DND-41 (cell line): ENCODE measurements around the gene NOS1.

Source experiments
- ATAC-seq: fragments of 200-7000 bp; cut with Tn5 transposase; 3 replicates; pipeline ENCODE4 v1.9.1; 2021; ENCODE audit warnings: low read depth; ENCODE audit not compliant: insufficient read depth
- DNase-seq: peaks from one replicate; pipeline ENCODE4 v3.0.0-alpha.2; 2020
- H2AFZ ChIP-seq: 2 replicates; pipeline ENCODE4 v1.6.0; 2012; ENCODE audit warnings: low read depth, low read length
- H3K27ac ChIP-seq: 2 replicates; pipeline ENCODE4 v1.5.1; 2012; ENCODE audit warnings: low read length, inconsistent platforms
- H3K27me3 ChIP-seq: fragments of 200-600 bp; sonication (generic); 2 replicates; pipeline ENCODE4 v1.6.0; 2012; ENCODE audit warnings: low read length, mild to moderate bottlenecking, inconsistent platforms; ENCODE audit not compliant: insufficient read depth, poor library complexity
- H3K36me3 ChIP-seq: 2 replicates; pipeline ENCODE4 v1.5.1; 2012; ENCODE audit warnings: low read length, inconsistent platforms; ENCODE audit not compliant: insufficient read depth
- H3K4me1 ChIP-seq: 2 replicates; pipeline ENCODE4 v1.5.1; 2012; ENCODE audit warnings: mild to moderate bottlenecking, low read length; ENCODE audit not compliant: insufficient read depth
- H3K4me2 ChIP-seq: 2 replicates; pipeline ENCODE4 v1.6.0; 2012; ENCODE audit warnings: mild to moderate bottlenecking, moderate library complexity, low read length, inconsistent platforms; ENCODE audit not compliant: insufficient read depth
- H3K4me3 ChIP-seq, 2 experiments: fragments of 200-600 bp in 1 of 2; shearing (Covaris generic) in 1 of 2; 2 replicates each; pipeline ENCODE4 v1.5.1; 2012 to 2016; ENCODE audit warnings: inconsistent platforms in 2 of 2, low read length in 2 of 2, mild to moderate bottlenecking in 2 of 2, low read depth in 1 of 2, moderate library complexity in 1 of 2
- H3K79me2 ChIP-seq: 2 replicates; pipeline ENCODE4 v1.6.0; 2012; ENCODE audit warnings: low read length, inconsistent platforms; ENCODE audit not compliant: insufficient read depth
- H3K9ac ChIP-seq: 2 replicates; pipeline ENCODE4 v1.6.0; 2012; ENCODE audit warnings: low read depth, mild to moderate bottlenecking, inconsistent platforms, low read length, moderate library complexity
- H3K9me3 ChIP-seq: 2 replicates; pipeline ENCODE4 v1.5.1; 2012; ENCODE audit warnings: low read length, moderate library complexity, mild to moderate bottlenecking, inconsistent platforms; ENCODE audit not compliant: insufficient read depth, severe bottlenecking
- H4K20me1 ChIP-seq: 2 replicates; pipeline ENCODE4 v1.6.0; 2012; ENCODE audit warnings: low read length; ENCODE audit not compliant: insufficient read depth
- CTCF ChIP-seq: IDR thresholded peaks from 2 replicates; pipeline ENCODE4 v1.5.1; 2012; ENCODE audit warnings: borderline replicate concordance, low read length, moderate library complexity, mild to moderate bottlenecking; ENCODE audit not compliant: poor library complexity, severe bottlenecking; ENCODE audit errors: extremely low read depth
- EZH2 ChIP-seq: IDR thresholded peaks from 3 replicates; pipeline ENCODE4 v1.6.1; 2012; ENCODE audit warnings: borderline replicate concordance, low read depth, mild to moderate bottlenecking, moderate library complexity, low read length, inconsistent platforms; ENCODE audit not compliant: severe bottlenecking

The NOS1 gene

GRCh38 chr12:117218149-117218548, 143.3 kb downstream of the NOS1 start:
- DNase-seq = no peak
- H3K9me3 ChIP-seq = no peaks in the 10 kb centered on the region
- no peak overlapping the region for H3K4me2 ChIP-seq
- peaks cover 17% of the 10 kb centered on the region for H3K27me3 ChIP-seq
- H3K79me2 ChIP-seq = no peaks in the 10 kb centered on the region
- H2AFZ ChIP-seq = no peak overlapping the region
- no peaks in the 10 kb centered on the region for H3K36me3 ChIP-seq
- H3K4me3 ChIP-seq = no peak overlapping the region
- no peaks in the 10 kb centered on the region for H4K20me1 ChIP-seq
- no peak overlapping the region for H3K27ac ChIP-seq
- TF ChIP-seq CTCF (no peak), EZH2 (no peak)
- ATAC-seq = no peak
- H3K4me1 ChIP-seq = no peaks in the 10 kb centered on the region
- H3K9ac ChIP-seq = no peak overlapping the region

DNA sequence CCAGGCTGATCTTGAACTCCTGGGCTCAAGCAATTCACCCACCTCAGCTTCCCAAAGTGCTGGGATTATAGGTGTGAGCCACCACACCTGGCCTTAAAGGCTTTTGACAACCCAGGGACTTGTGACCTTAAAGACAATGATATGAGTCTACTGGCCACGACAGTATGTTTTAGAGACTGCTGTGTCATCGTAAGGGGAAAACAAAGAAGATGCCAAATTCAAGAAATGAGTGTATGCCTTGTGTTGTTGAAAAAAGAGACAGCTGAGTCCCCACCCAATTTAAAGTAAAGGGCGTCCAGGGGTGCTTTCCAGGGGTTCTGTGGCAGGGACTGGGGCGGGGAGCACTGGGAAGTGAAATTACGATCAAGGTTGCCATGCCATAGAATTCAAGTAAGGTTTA, 144.7 kb downstream of the NOS1 start:
- ATAC-seq (no peak), DNase-seq (no peak)
- no peak overlapping the region for H3K4me2 ChIP-seq
- H4K20me1 ChIP-seq = no peaks in the 10 kb centered on the region
- H3K27me3 ChIP-seq = peaks cover 17% of the 10 kb centered on the region
- no peaks in the 10 kb centered on the region for H3K9me3 ChIP-seq
- H2AFZ ChIP-seq = no peak overlapping the region
- H3K27ac ChIP-seq = no peak overlapping the region
- no peaks in the 10 kb centered on the region for H3K36me3 ChIP-seq
- no peaks in the 10 kb centered on the region for H3K79me2 ChIP-seq
- TF ChIP-seq EZH2 (no peak), CTCF (no peak)
- H3K4me1 ChIP-seq = no peaks in the 10 kb centered on the region
- no peak overlapping the region for H3K4me3 ChIP-seq
- H3K9ac ChIP-seq = no peak overlapping the region

GRCh38 chr12:117214797-117215196, 146.6 kb downstream of the NOS1 start:
- DNase-seq (no peak), ATAC-seq (no peak)
- H3K27me3 ChIP-seq = peaks cover 17% of the 10 kb centered on the region
- no peaks in the 10 kb centered on the region for H3K36me3 ChIP-seq
- H3K4me2 ChIP-seq = no peak overlapping the region
- H3K9ac ChIP-seq = no peak overlapping the region
- H2AFZ ChIP-seq = no peak overlapping the region
- no peaks in the 10 kb centered on the region; the same call in 1 of the 2 replicates for H4K20me1 ChIP-seq
- H3K27ac ChIP-seq = no peak overlapping the region
- no peak overlapping the region for H3K4me3 ChIP-seq
- no peak for TF ChIP-seq EZH2
- no peak for TF ChIP-seq CTCF
- no peaks in the 10 kb centered on the region for H3K9me3 ChIP-seq
- no peaks in the 10 kb centered on the region for H3K79me2 ChIP-seq
- no peaks in the 10 kb centered on the region for H3K4me1 ChIP-seq

GRCh38 chr12:117213295-117213808, 148.1 kb downstream of the NOS1 start:
- no peak overlapping the region for H3K4me3 ChIP-seq
- H3K4me2 ChIP-seq = no peak overlapping the region
- TF ChIP-seq CTCF = no peak
- TF ChIP-seq EZH2 = no peak
- H3K4me1 ChIP-seq = no peaks in the 10 kb centered on the region
- ATAC-seq (no peak), DNase-seq (no peak)
- H3K27me3 ChIP-seq = peaks cover 15% of the 10 kb centered on the region
- H2AFZ ChIP-seq = no peak overlapping the region
- H3K9me3 ChIP-seq = no peaks in the 10 kb centered on the region
- H3K79me2 ChIP-seq = no peaks in the 10 kb centered on the region
- no peaks in the 10 kb centered on the region; the same call in 1 of the 2 replicates for H4K20me1 ChIP-seq
- no peaks in the 10 kb centered on the region for H3K36me3 ChIP-seq
- H3K9ac ChIP-seq = no peak overlapping the region
- H3K27ac ChIP-seq = no peak overlapping the region
